GM20000 (cell line): Measurements from ENCODE around the gene C11orf42.

Source experiments
- DNase-seq: peaks from one replicate; pipeline ENCODE4 v3.0.0; 2012; ENCODE audit warnings: low spot score
- CTCF ChIP-seq: IDR thresholded peaks from 2 replicates; pipeline ENCODE4 v1.5.1; 2012; ENCODE audit warnings: mild to moderate bottlenecking, control low read depth; ENCODE audit errors: extremely low read depth, missing control alignments

The C11orf42 gene

GRCh38 chr11:6223854-6224253 lies 18.5 kb downstream of the C11orf42 start:
- no peak for TF ChIP-seq CTCF
- no peak for DNase-seq

GRCh38 chr11:6224421-6224820 lies 19.1 kb downstream of the C11orf42 start:
- TF ChIP-seq CTCF: no peak
- no peak for DNase-seq

GRCh38 chr11:6225024-6225423 lies 19.7 kb downstream of the C11orf42 start:
- TF ChIP-seq CTCF: no peak
- DNase-seq: no peak

GRCh38 chr11:6225896-6226295 lies 20.5 kb downstream of the C11orf42 start:
- no peak for DNase-seq
- no peak for TF ChIP-seq CTCF

GRCh38 chr11:6228520-6228919 lies 23.2 kb downstream of the C11orf42 start:
- DNase-seq: no peak
- TF ChIP-seq CTCF: no peak

- DNase-seq: no peak
- no peak for TF ChIP-seq CTCF
Observed at GRCh38 chr11:6229911-6230310, 24.6 kb downstream of the C11orf42 start.

GRCh38 chr11:6232899-6233298 lies 27.5 kb downstream of the C11orf42 start:
- no peak for TF ChIP-seq CTCF
- no peak for DNase-seq
